Ishikawa (cell line): ENCODE data around the gene MOCS1.

Experiments used
- CREB1 ChIP-seq: IDR thresholded peaks from 2 replicates; pipeline ENCODE4 v1.6.1; 2012; ENCODE audit warnings: low read depth
- EGR1 ChIP-seq: IDR thresholded peaks from 2 replicates; pipeline ENCODE4 v1.6.1; 2012
- EP300 ChIP-seq: IDR thresholded peaks from 2 replicates; pipeline ENCODE4 v1.6.1; 2012; ENCODE audit warnings: borderline replicate concordance
- FOXM1 ChIP-seq: IDR thresholded peaks from 2 replicates; pipeline ENCODE4 v1.6.1; 2012; ENCODE audit warnings: low read depth, borderline replicate concordance
- RAD21 ChIP-seq: IDR thresholded peaks from 2 replicates; pipeline ENCODE4 v1.6.1; 2012; ENCODE audit warnings: low read depth
- TAF1 ChIP-seq: IDR thresholded peaks from 2 replicates; pipeline ENCODE4 v1.6.1; 2012; ENCODE audit warnings: low read depth, mild to moderate bottlenecking
- TCF12 ChIP-seq: IDR thresholded peaks from 2 replicates; pipeline ENCODE4 v1.6.1; 2012; ENCODE audit warnings: low read depth
- TEAD4 ChIP-seq: IDR thresholded peaks from 2 replicates; pipeline ENCODE4 v1.6.1; 2012
- YY1 ChIP-seq: IDR thresholded peaks from 2 replicates; pipeline ENCODE4 v1.6.1; 2012; ENCODE audit warnings: low read depth
- ZBTB7A ChIP-seq: IDR thresholded peaks from 2 replicates; pipeline ENCODE4 v1.6.1; 2012; ENCODE audit warnings: low read depth
- TF ChIP-seq, protein P1 (sequence below): IDR thresholded peaks from 2 replicates; pipeline ENCODE4 v1.6.1; 2012; ENCODE audit warnings: low read depth, mild to moderate bottlenecking
- TF ChIP-seq, protein P2 (sequence below): IDR thresholded peaks from 2 replicates; pipeline ENCODE4 v1.6.1; 2012
- TF ChIP-seq, protein P3 (sequence below): IDR thresholded peaks from 2 replicates; pipeline ENCODE4 v1.6.1; 2012

DNA sequence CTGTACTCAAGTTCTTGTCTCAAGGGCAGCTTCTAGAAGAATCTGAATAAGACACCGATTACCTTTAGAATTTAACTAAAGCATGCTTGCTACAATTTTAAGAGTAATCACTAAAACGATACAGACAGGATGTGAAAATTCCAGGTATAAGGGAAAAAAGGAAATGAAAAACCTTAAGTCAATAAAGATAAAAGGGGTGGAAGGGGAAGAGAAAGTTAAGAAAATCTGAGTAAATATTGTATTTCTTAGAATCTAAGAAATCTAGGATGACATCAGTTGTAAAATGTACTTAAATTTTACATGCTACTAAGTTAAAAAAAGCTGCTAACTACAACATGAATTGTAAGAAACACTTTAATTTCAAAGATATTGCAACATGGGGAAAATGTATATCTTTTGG lies 30.3 kb upstream of the MOCS1 start:
- TF ChIP-seq TAF1, result no peak
- TF ChIP-seq YY1, result no peak
- TF ChIP-seq CREB1, result no peak
- TF ChIP-seq TEAD4, result no peak
- TF ChIP-seq TCF12, result no peak
- TF ChIP-seq, protein P1, sequence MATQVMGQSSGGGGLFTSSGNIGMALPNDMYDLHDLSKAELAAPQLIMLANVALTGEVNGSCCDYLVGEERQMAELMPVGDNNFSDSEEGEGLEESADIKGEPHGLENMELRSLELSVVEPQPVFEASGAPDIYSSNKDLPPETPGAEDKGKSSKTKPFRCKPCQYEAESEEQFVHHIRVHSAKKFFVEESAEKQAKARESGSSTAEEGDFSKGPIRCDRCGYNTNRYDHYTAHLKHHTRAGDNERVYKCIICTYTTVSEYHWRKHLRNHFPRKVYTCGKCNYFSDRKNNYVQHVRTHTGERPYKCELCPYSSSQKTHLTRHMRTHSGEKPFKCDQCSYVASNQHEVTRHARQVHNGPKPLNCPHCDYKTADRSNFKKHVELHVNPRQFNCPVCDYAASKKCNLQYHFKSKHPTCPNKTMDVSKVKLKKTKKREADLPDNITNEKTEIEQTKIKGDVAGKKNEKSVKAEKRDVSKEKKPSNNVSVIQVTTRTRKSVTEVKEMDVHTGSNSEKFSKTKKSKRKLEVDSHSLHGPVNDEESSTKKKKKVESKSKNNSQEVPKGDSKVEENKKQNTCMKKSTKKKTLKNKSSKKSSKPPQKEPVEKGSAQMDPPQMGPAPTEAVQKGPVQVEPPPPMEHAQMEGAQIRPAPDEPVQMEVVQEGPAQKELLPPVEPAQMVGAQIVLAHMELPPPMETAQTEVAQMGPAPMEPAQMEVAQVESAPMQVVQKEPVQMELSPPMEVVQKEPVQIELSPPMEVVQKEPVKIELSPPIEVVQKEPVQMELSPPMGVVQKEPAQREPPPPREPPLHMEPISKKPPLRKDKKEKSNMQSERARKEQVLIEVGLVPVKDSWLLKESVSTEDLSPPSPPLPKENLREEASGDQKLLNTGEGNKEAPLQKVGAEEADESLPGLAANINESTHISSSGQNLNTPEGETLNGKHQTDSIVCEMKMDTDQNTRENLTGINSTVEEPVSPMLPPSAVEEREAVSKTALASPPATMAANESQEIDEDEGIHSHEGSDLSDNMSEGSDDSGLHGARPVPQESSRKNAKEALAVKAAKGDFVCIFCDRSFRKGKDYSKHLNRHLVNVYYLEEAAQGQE, result no peak
- TF ChIP-seq RAD21, result no peak
- TF ChIP-seq, protein P2, sequence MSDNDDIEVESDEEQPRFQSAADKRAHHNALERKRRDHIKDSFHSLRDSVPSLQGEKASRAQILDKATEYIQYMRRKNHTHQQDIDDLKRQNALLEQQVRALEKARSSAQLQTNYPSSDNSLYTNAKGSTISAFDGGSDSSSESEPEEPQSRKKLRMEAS, result no peak
- TF ChIP-seq EP300, result no peak
- no peak for TF ChIP-seq ZBTB7A
- TF ChIP-seq EGR1, result no peak
- TF ChIP-seq, protein P3, sequence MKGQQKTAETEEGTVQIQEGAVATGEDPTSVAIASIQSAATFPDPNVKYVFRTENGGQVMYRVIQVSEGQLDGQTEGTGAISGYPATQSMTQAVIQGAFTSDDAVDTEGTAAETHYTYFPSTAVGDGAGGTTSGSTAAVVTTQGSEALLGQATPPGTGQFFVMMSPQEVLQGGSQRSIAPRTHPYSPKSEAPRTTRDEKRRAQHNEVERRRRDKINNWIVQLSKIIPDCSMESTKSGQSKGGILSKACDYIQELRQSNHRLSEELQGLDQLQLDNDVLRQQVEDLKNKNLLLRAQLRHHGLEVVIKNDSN, result no peak
- TF ChIP-seq FOXM1, result no peak
